GM23248 (cell line): ENCODE results near the gene STH.

Experiments used
- EZH2 ChIP-seq: fragments of 200-600 bp; sonication (generic); IDR thresholded peaks from 2 replicates; pipeline ENCODE4 v1.6.1; 2018; ENCODE audit warnings: antibody characterized with exemption, mild to moderate bottlenecking; ENCODE audit not compliant: insufficient read depth, poor library complexity, severe bottlenecking
- EZH2phosphoT487 ChIP-seq: fragments of 200-600 bp; sonication (generic); IDR thresholded peaks from 2 replicates; pipeline ENCODE4 v1.6.1; 2018; ENCODE audit warnings: antibody characterized with exemption, moderate library complexity, mild to moderate bottlenecking, low read depth; ENCODE audit not compliant: insufficient read depth

GRCh38 chr17:46001390-46002310 lies 2.6 kb downstream of the STH start:
- TF ChIP-seq EZH2phosphoT487: no peak
- TF ChIP-seq EZH2: no peak
